T-helper 1 cell treated with Interleukin-12 subunit alpha and Interleukin-12 subunit beta and Interleukin-4 antibody, amounts not matched to agents 30 μg/mL and 1 μg/mL, for 36 hours (primary cell): Measurements from ENCODE around the gene CTNND2.

Experiments
- H3K27ac Mint-ChIP-seq: one replicate; pipeline ENCODE4 v1.8.0; 2021; ENCODE audit warnings: mild to moderate bottlenecking, mixed read lengths
- H3K27me3 Mint-ChIP-seq: one replicate; pipeline ENCODE4 v1.8.0; 2021; ENCODE audit warnings: low read depth, mixed read lengths
- H3K36me3 Mint-ChIP-seq: one replicate; pipeline ENCODE4 v1.8.0; 2021; ENCODE audit warnings: low read depth, mixed read lengths
- H3K4me1 Mint-ChIP-seq: one replicate; pipeline ENCODE4 v1.8.0; 2021; ENCODE audit warnings: low read depth, mixed read lengths
- H3K4me3 Mint-ChIP-seq: one replicate; pipeline ENCODE4 v1.8.0; 2021; ENCODE audit warnings: mild to moderate bottlenecking, moderate library complexity, mixed read lengths
- H3K9me3 Mint-ChIP-seq: one replicate; pipeline ENCODE4 v1.8.0; 2021; ENCODE audit warnings: mixed read lengths

Gene CTNND2

GRCh38 chr5:10969684-10970180 is 934.5 kb downstream of the CTNND2 start:
- H3K4me3 Mint-ChIP-seq: no peak overlapping the region
- H3K27me3 Mint-ChIP-seq: no peaks in the 10 kb centered on the region
- H3K9me3 Mint-ChIP-seq: no peaks in the 10 kb centered on the region
- no peaks in the 10 kb centered on the region for H3K4me1 Mint-ChIP-seq
- no peak overlapping the region for H3K27ac Mint-ChIP-seq
- no peaks in the 10 kb centered on the region for H3K36me3 Mint-ChIP-seq

DNA sequence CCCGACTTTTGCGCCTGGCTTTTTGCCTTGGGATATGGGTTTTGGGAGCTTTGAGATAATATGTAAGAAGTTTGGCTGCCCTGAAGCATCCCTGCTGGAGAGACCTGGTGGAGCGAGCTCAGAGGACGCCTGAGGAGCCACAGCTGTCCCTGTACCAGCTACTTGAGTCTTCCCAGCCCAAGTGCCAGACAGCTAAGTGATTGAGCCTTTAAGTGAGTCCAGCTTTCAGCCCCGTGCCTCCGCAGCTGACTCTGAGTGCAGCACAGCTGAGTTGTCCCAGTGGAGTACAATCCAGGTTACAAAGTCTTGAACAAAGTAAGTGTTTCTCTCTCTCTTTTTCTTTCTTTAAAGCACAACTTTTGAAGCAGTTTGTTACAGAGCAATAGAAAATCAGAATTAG is 939.4 kb downstream of the CTNND2 start:
- no peak overlapping the region for H3K27ac Mint-ChIP-seq
- H3K4me1 Mint-ChIP-seq: no peaks in the 10 kb centered on the region
- no peak overlapping the region for H3K4me3 Mint-ChIP-seq
- H3K9me3 Mint-ChIP-seq: peaks cover 3% of the 10 kb centered on the region
- H3K36me3 Mint-ChIP-seq: no peaks in the 10 kb centered on the region
- H3K27me3 Mint-ChIP-seq: no peaks in the 10 kb centered on the region

DNA sequence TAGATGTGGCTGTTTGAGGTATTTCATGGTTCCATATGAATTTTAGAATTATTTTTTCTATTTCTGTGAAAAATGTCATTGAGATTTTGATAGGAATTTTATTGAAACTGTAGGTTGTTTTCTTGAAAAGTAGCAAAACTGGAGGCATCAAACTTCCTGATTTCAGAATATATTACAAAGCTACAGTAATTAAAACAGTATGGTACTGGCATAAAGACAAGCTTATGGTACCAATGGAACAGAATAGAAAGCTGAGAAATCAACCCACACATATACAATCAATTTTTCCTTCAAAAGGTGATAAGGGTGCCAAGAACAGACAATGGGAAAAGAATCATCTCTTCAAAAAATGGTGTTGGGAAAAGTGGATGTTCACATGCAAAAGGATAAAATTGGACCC is 945.5 kb downstream of the CTNND2 start:
- Mint-ChIP-seq H3K9me3 (peaks cover 4% of the 10 kb centered on the region), H3K4me3 (no peak overlapping the region), H3K27me3 (no peaks in the 10 kb centered on the region), H3K4me1 (no peaks in the 10 kb centered on the region), H3K36me3 (no peaks in the 10 kb centered on the region), H3K27ac (no peak overlapping the region)

GRCh38 chr5:10949856-10950630 is 954.2 kb downstream of the CTNND2 start:
- no peak overlapping the region for H3K27ac Mint-ChIP-seq
- H3K36me3 Mint-ChIP-seq: no peaks in the 10 kb centered on the region
- H3K9me3 Mint-ChIP-seq: no peaks in the 10 kb centered on the region
- H3K4me3 Mint-ChIP-seq: no peak overlapping the region
- no peaks in the 10 kb centered on the region for H3K27me3 Mint-ChIP-seq
- H3K4me1 Mint-ChIP-seq: no peaks in the 10 kb centered on the region

- no peaks in the 10 kb centered on the region for H3K36me3 Mint-ChIP-seq
- peaks cover 3% of the 10 kb centered on the region for H3K27me3 Mint-ChIP-seq
- no peaks in the 10 kb centered on the region for H3K9me3 Mint-ChIP-seq
- no peaks in the 10 kb centered on the region for H3K4me1 Mint-ChIP-seq
- H3K4me3 Mint-ChIP-seq: no peak overlapping the region
- no peak overlapping the region for H3K27ac Mint-ChIP-seq
Measured at GRCh38 chr5:10946050-10946449, 958.2 kb downstream of the CTNND2 start.

DNA sequence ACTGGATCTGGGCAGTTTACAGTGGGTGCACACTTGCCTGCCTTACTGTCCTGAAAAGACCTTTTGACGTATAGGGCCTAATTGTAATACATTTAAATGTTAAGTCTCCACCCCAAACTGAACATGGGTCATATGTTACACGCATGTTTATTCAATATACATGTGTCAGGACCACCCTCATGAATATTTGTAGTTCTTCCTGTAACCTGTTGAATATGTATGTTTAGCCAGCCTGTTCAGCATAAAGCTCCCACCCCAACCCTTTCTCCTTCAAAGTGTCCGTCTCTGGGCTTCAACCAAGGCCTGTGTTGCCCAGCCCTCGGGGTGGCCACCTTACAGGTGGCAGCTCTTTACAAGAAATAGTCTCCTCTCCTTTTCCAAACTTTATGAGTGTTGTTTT is 962.3 kb downstream of the CTNND2 start:
- no peak overlapping the region for H3K4me3 Mint-ChIP-seq
- no peaks in the 10 kb centered on the region for H3K9me3 Mint-ChIP-seq
- H3K4me1 Mint-ChIP-seq: no peaks in the 10 kb centered on the region
- H3K36me3 Mint-ChIP-seq: no peaks in the 10 kb centered on the region
- H3K27ac Mint-ChIP-seq: no peak overlapping the region
- H3K27me3 Mint-ChIP-seq: peaks cover 3% of the 10 kb centered on the region

DNA sequence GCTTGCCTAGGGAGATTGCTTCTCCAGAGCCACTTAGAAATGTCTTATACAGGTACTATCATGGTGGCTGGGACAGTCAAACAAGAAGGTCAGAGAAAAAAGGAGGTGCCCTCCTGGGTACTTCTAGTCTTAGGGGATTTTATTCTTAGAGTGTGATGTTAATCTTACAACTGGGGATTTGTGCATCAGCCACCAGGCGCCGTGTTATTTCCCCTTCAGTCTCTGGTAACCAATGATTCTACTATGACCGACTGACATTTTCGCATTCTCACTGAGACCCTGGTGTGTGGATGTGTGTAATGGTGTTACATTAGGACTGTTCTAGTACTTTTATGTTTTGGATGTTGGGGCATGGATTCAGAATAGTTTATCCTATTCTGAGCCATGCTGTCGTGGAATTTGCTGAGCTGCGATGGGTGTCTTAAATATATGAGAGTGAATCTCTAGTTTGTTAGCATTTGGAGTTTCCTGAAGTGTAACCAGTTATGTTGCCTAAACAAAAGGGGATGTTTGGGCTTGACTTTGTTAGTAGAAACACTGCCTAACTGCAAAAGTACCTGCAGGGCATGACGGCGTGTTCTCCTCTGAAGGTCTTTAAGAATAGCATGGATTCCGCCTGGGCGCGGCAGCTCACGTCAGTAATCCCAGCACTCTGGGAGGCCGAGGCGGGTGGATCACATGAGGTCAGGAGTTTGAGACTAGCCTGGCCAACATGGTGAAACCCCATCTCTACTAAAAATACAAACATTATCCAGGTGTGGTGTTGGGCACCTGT is 968.0 kb downstream of the CTNND2 start:
- H3K36me3 Mint-ChIP-seq: no peaks in the 10 kb centered on the region
- no peaks in the 10 kb centered on the region for H3K4me1 Mint-ChIP-seq
- no peak overlapping the region for H3K4me3 Mint-ChIP-seq

GRCh38 chr5:10935536-10935935 is 968.7 kb downstream of the CTNND2 start:
- H3K27ac Mint-ChIP-seq: no peak overlapping the region
- H3K9me3 Mint-ChIP-seq: no peaks in the 10 kb centered on the region
- no peaks in the 10 kb centered on the region for H3K4me1 Mint-ChIP-seq
- H3K36me3 Mint-ChIP-seq: no peaks in the 10 kb centered on the region
- no peak overlapping the region for H3K4me3 Mint-ChIP-seq
- no peaks in the 10 kb centered on the region for H3K27me3 Mint-ChIP-seq

More for the DNA sequence above, 968.0 kb downstream of the CTNND2 start:
- Mint-ChIP-seq H3K9me3 (no peaks in the 10 kb centered on the region), H3K27ac (no peak overlapping the region), H3K27me3 (no peaks in the 10 kb centered on the region)

- Mint-ChIP-seq H3K27ac (no peak overlapping the region), H3K4me1 (no peaks in the 10 kb centered on the region), H3K27me3 (no peaks in the 10 kb centered on the region)
Measured at GRCh38 chr5:10934783-10935355, 969.4 kb downstream of the CTNND2 start.

GRCh38 chr5:10933121-10933520 is 971.1 kb downstream of the CTNND2 start:
- Mint-ChIP-seq H3K4me1 (no peaks in the 10 kb centered on the region), H3K9me3 (peaks cover 7% of the 10 kb centered on the region), H3K27me3 (no peaks in the 10 kb centered on the region), H3K27ac (no peak overlapping the region), H3K4me3 (no peak overlapping the region), H3K36me3 (no peaks in the 10 kb centered on the region)

More at GRCh38 chr5:10934783-10935355, 969.4 kb downstream of the CTNND2 start:
- Mint-ChIP-seq H3K4me3 (no peak overlapping the region), H3K9me3 (peaks cover 1% of the 10 kb centered on the region), H3K36me3 (no peaks in the 10 kb centered on the region)

DNA sequence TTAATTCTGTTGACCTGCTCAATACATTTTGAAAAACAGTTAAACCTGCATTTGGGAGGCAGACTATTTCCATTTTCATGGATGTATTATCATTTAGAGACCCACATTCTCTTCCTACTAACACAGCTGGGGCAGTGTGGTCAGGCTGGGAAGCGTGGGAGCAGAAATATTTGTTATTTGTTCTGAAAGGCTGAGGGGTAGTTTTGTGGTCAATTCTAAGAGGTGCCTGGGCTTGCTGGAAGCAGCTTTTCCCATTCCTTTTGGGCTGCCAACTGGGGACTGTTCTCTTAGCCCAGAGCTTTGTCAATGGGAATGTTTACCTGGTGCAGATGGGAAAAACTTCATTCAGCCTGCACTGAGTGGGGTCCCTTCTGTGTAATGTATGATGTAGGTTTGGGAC is 971.8 kb downstream of the CTNND2 start:
- Mint-ChIP-seq H3K9me3 (peaks cover 7% of the 10 kb centered on the region), H3K4me1 (no peaks in the 10 kb centered on the region), H3K36me3 (no peaks in the 10 kb centered on the region), H3K27me3 (no peaks in the 10 kb centered on the region), H3K27ac (no peak overlapping the region), H3K4me3 (no peak overlapping the region)

GRCh38 chr5:10927608-10928007 is 976.6 kb downstream of the CTNND2 start:
- H3K27me3 Mint-ChIP-seq: no peaks in the 10 kb centered on the region
- H3K9me3 Mint-ChIP-seq: peaks cover 7% of the 10 kb centered on the region
- H3K4me3 Mint-ChIP-seq: no peak overlapping the region
- no peak overlapping the region for H3K27ac Mint-ChIP-seq
- no peaks in the 10 kb centered on the region for H3K36me3 Mint-ChIP-seq
- H3K4me1 Mint-ChIP-seq: no peaks in the 10 kb centered on the region

DNA sequence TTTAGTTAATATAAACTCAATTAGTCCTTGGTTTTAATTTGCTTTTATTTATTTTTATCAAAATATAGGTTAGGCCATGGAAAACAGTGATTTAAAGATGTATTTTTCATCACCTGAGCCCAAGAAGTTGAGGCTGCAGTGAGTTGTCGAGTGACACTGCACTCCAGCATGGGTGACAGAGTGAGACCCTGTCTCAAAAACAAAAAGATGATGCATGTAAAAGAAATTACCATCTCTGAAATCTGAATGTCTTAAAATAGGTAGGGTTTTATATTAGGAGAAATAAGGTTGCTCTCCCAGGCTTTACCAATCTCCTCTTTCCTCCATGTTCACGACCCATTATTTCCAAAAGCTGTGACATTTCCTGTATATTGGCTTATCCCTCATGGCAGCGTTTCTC is 980.9 kb downstream of the CTNND2 start:
- Mint-ChIP-seq H3K4me3 (no peak overlapping the region), H3K27me3 (no peaks in the 10 kb centered on the region), H3K36me3 (no peaks in the 10 kb centered on the region), H3K27ac (no peak overlapping the region), H3K9me3 (no peaks in the 10 kb centered on the region), H3K4me1 (no peaks in the 10 kb centered on the region)
